NT2/D1 (cell line): ENCODE data around the gene SLC16A10.
"Not testable (repeated sequence)": the region's sequence is repeated elsewhere in the genome, so short reads cannot be mapped to it uniquely, and the experiment has no call there.

Experiments
- YY1 ChIP-seq: IDR thresholded peaks from 2 replicates; pipeline ENCODE4 v1.6.1; 2011; ENCODE audit not compliant: insufficient read length, insufficient read depth
- ZNF274 ChIP-seq: IDR thresholded peaks from 2 replicates; pipeline ENCODE4 v1.6.1; 2011; ENCODE audit warnings: mild to moderate bottlenecking, low read depth, low read length

- not testable (repeated sequence) for TF ChIP-seq ZNF274, YY1
Measured at GRCh38 chr6:111134236-111134869, 47.0 kb downstream of the SLC16A10 start.
